Measurements from ENCODE around the gene SPARC.

SPARC gene

GRCh38 chr5:151619812-151620460 is 66.8 kb downstream of the SPARC start:
- H3K4me3 ChIP-seq (ENCODE audit: low read depth, low read length) = no peak overlapping the region
- TF ChIP-seq CTCF (IDR thresholded peaks at IDR 0.05; ENCODE audit: low read depth, low read length, missing control alignments) = no peak
- DNase-seq (ENCODE audit: low read depth) = peak; percentile 34
- in situ Hi-C loops (cut with HindIII; ENCODE audit: low sequenced_read_pairs) = no loop called here

- DNase-seq (ENCODE audit: low read depth) = no peak
- in situ Hi-C loops (cut with HindIII; ENCODE audit: low sequenced_read_pairs) = no loop called here
- no peak for TF ChIP-seq CTCF (IDR thresholded peaks at IDR 0.05; ENCODE audit: low read depth, low read length, missing control alignments)
- H3K4me3 ChIP-seq (ENCODE audit: low read depth, low read length) = no peak overlapping the region
Observed at GRCh38 chr5:151618907-151619306, 67.8 kb downstream of the SPARC start.

GRCh38 chr5:151617841-151618710 is 68.6 kb downstream of the SPARC start:
- in situ Hi-C loops (cut with HindIII; ENCODE audit: low sequenced_read_pairs) = no loop called here
- no peak overlapping the region for H3K4me3 ChIP-seq (ENCODE audit: low read depth, low read length)
- no peak for TF ChIP-seq CTCF (IDR thresholded peaks at IDR 0.05; ENCODE audit: low read depth, low read length, missing control alignments)
- DNase-seq (ENCODE audit: low read depth) = no peak

- no peak for DNase-seq (ENCODE audit: low read depth)
- H3K4me3 ChIP-seq (ENCODE audit: low read depth, low read length) = no peak overlapping the region
- no peak for TF ChIP-seq CTCF (IDR thresholded peaks at IDR 0.05; ENCODE audit: low read depth, low read length, missing control alignments)
- in situ Hi-C loops (cut with HindIII; ENCODE audit: low sequenced_read_pairs) = no loop called here
Observed at GRCh38 chr5:151617383-151617840, 69.3 kb downstream of the SPARC start.

- TF ChIP-seq CTCF (IDR thresholded peaks at IDR 0.05; ENCODE audit: low read depth, low read length, missing control alignments) = no peak
- no peak overlapping the region for H3K4me3 ChIP-seq (ENCODE audit: low read depth, low read length)
- no peak for DNase-seq (ENCODE audit: low read depth)
- in situ Hi-C loops (cut with HindIII; ENCODE audit: low sequenced_read_pairs) = no loop called here
Observed at GRCh38 chr5:151615431-151615830, 71.3 kb downstream of the SPARC start.

- no peak for TF ChIP-seq CTCF (IDR thresholded peaks at IDR 0.05; ENCODE audit: low read depth, low read length, missing control alignments)
- in situ Hi-C loops (cut with HindIII; ENCODE audit: low sequenced_read_pairs) = no loop called here
- no peak overlapping the region for H3K4me3 ChIP-seq (ENCODE audit: low read depth, low read length)
- no peak for DNase-seq (ENCODE audit: low read depth)
Observed at GRCh38 chr5:151614565-151614964, 72.2 kb downstream of the SPARC start.

Measured in astrocyte of the cerebellum (primary cell).